Right lobe of liver (tissue), 6 donors: ENCODE measurements around the gene GRAMD2B. TPM values are rescaled to one million over a fixed set of nuclear protein-coding genes. Genes with fewer than 3 reads are reported as not detected.

Experiments
- ATAC-seq, 4 donors: fragments of 200-7000 bp; cut with Tn5 transposase; one replicate each; pipeline ENCODE4 v1.9.1; 2020; ENCODE audit warnings: mild to moderate bottlenecking in 4 of 4, moderate library complexity in 4 of 4
- DNase-seq, 3 donors: peaks; one replicate each; pipeline ENCODE4 v3.0.0-alpha.2; 2020
- H3K27ac ChIP-seq, 3 donors: fragments of 200-600 bp; one replicate each; pipeline ENCODE4 v1.8.0; 2022
- H3K27me3 ChIP-seq, 2 donors: fragments of 200-600 bp; one replicate each; pipeline ENCODE4 v1.8.0; 2022
- H3K36me3 ChIP-seq, 4 donors: fragments of 200-600 bp; sonication (generic) in 1 of 4; one replicate each; pipeline versions ENCODE4 v1.5.1 to v1.8.0; 2017 to 2022; ENCODE audit warnings: control low read depth in 1 of 4
- H3K4me1 ChIP-seq, 4 donors: fragments of 200-600 bp; sonication (generic) in 1 of 4; one replicate each; pipeline versions ENCODE4 v1.5.1 to v1.8.0; 2017 to 2022; ENCODE audit warnings: control low read depth in 1 of 4
- H3K4me3 ChIP-seq, 3 donors: fragments of 200-600 bp; one replicate each; pipeline ENCODE4 v1.8.0; 2022
- H3K9me3 ChIP-seq, 4 donors: fragments of 200-600 bp; sonication (generic) in 1 of 4; one replicate each; pipeline versions ENCODE4 v1.5.1 to v1.8.0; 2017 to 2022; ENCODE audit warnings: control low read depth in 1 of 4
- POLR2A ChIP-seq: fragments of 450-650 bp; IDR thresholded peaks from one replicate; pipeline ENCODE4 v1.6.1; 2017; ENCODE audit warnings: antibody characterized with exemption, mild to moderate bottlenecking
- WGBS: methylation state at CpG from one replicate; pipeline ENCODE4 v1.1.6; 2018; ENCODE audit warnings: low coverage, low lambda C conversion rate; ENCODE audit not compliant: insufficient coverage; ENCODE audit errors: missing lambda C conversion rate; 5-methylcytosine and 5-hydroxymethylcytosine counted together
- intact Hi-C, 2 donors: fragments of 100-400 bp; cut with DNase I; formaldehyde crosslinking; loops; one replicate each; pipeline versions ENCODE4 v1.11.2 to v1.14.1; 2022
- total RNA-seq, 6 experiments: library from RNA; depleted of rRNA in 2 of 6; stranded (reverse); fragments of >200 nt in 2 of 6; fragmentation: NEBNext Ultra II Directional in 3 of 6; extraction: Animal tissue kit (Norgen Biotek cat#: 25700) in 3 of 6; gene quantifications; one replicate each; pipeline versions ENCODE4 v1.1.0 to v1.2.4, GENCODE V29; 2016 to 2023
- TF ChIP-seq, protein P1 (sequence below), 4 donors: fragments of 200-600 bp in 3 of 4; fragments of 450-650 bp in 1 of 4; IDR thresholded peaks; one replicate each; pipeline versions ENCODE4 v1.5.1 to v1.8.0; 2016 to 2022; ENCODE audit warnings: antibody characterized with exemption in 4 of 4, mild to moderate bottlenecking in 2 of 4
- donor health status: DM: no; HTN: yes; CAD: no.
- donor health status: DM: no; HTN: no; CAD: no.
- donor health status: DM: no; HTN: no; CAD: no.
- donor health status: DM: no; HTN: yes; CAD: no.
- donor health status: DM: no; HTN: yes; CAD: no.

Gene GRAMD2B
- total RNA-seq, 6 experiments from 2014 or later: 9.9 to 26.4 (median 18.3) TPM

DNA sequence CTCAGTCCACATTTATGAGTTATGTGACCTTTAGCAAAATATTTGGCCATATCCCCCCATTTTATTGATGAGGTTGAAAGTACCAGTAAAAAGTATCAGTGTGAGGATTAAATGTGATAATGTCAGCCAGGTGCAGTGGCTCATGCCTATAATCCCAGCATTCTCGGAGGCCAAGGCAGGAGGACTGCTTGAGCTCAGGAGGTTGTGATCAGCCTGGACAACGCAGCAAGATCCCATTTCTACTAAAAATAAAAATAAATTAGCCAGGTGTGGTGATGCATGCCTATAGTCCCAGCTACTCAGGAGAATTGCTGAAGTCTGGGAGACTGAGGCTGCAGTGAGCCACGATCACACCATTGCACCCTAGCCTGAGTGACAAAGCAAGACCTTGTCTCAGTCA, 71.2 kb downstream of the GRAMD2B start:
- no peak overlapping the region for H3K4me3 ChIP-seq
- WGBS: 100% methylated on average over 2 of the region's 3 CpGs
- H3K27ac ChIP-seq: no peak overlapping the region
- no peaks in the 10 kb centered on the region for H3K9me3 ChIP-seq
- intact Hi-C loops: no loop called here
- no peaks in the 10 kb centered on the region for H3K27me3 ChIP-seq
- no peaks in the 10 kb centered on the region for H3K4me1 ChIP-seq
- DNase-seq (no peak), ATAC-seq (no peak)
- H3K36me3 ChIP-seq: peaks cover 0 to 27% (median 11%) of the 10 kb centered on the region in 4 donors
- TF ChIP-seq POLR2A: no peak
- TF ChIP-seq, protein P1, sequence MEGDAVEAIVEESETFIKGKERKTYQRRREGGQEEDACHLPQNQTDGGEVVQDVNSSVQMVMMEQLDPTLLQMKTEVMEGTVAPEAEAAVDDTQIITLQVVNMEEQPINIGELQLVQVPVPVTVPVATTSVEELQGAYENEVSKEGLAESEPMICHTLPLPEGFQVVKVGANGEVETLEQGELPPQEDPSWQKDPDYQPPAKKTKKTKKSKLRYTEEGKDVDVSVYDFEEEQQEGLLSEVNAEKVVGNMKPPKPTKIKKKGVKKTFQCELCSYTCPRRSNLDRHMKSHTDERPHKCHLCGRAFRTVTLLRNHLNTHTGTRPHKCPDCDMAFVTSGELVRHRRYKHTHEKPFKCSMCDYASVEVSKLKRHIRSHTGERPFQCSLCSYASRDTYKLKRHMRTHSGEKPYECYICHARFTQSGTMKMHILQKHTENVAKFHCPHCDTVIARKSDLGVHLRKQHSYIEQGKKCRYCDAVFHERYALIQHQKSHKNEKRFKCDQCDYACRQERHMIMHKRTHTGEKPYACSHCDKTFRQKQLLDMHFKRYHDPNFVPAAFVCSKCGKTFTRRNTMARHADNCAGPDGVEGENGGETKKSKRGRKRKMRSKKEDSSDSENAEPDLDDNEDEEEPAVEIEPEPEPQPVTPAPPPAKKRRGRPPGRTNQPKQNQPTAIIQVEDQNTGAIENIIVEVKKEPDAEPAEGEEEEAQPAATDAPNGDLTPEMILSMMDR (IDR thresholded peaks at IDR 0.05): no peak

DNA sequence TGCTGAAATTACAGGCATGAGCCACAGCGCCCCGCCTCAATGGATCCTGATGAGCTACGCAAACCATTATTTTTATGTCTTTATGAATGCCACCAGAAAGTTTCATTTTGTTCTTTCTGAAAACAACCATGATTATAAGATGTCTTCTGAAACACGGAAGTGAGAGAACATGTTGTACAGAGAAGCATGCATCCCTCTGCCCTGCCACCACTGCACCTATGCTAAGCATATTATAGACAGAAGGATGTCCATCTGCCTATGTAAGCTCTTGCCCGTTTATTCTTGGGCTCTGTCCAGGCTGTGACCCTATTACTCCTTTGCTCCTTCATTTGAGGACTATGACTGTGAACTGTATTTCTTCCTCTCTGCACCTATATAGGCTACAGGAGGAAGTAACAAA, 74.3 kb downstream of the GRAMD2B start:
- WGBS: 88% methylated on average over 5 of the region's 5 CpGs
- TF ChIP-seq, protein P1 (IDR thresholded peaks at IDR 0.05): no peak
- TF ChIP-seq POLR2A: no peak
- intact Hi-C loops: no loop called here

DNA sequence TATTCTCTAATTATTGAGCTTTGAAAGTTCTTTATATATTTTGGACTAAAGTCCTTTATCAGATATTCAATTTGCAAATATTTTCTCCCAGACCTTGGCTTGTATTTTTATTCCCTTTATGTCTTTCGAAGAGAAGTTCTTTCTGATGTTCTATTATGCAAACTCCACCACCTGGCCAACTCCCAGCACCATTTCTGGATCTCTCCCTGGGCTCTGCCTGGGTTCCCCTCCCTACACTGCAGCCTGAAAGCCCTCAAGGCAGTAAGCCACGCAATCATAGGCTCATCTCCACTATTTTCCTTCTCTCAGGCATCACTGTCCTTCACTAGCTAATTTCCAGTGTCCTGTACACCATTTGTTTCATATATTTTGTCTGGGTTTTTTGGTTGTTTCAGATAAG, 76.1 kb downstream of the GRAMD2B start:
- intact Hi-C loops: no loop called here
- Histone ChIP-seq H3K9me3 (no peaks in the 10 kb centered on the region), H3K4me1 (peaks cover 0 to 11% (median 3%) of the 10 kb centered on the region in 4 donors), H3K27me3 (no peaks in the 10 kb centered on the region), H3K27ac (no peak overlapping the region), H3K36me3 (no peaks in the 10 kb centered on the region), H3K4me3 (no peak overlapping the region)
- DNase-seq (no peak), ATAC-seq (no peak)
- 58% methylated on average over 2 of the region's 2 CpGs for WGBS
- TF ChIP-seq POLR2A: no peak
- TF ChIP-seq, protein P1 (IDR thresholded peaks at IDR 0.05): no peak

More for the DNA sequence above, 74.3 kb downstream of the GRAMD2B start:
- Histone ChIP-seq H3K4me3 (no peak overlapping the region), H3K27ac (no peak overlapping the region), H3K9me3 (no peaks in the 10 kb centered on the region), H3K27me3 (no peaks in the 10 kb centered on the region), H3K4me1 (no peaks in the 10 kb centered on the region), H3K36me3 (peaks cover 0 to 11% (median 5%) of the 10 kb centered on the region in 4 donors)
- no peak for DNase-seq
- peak in 1 of 4 donors; percentile 38 for ATAC-seq

DNA sequence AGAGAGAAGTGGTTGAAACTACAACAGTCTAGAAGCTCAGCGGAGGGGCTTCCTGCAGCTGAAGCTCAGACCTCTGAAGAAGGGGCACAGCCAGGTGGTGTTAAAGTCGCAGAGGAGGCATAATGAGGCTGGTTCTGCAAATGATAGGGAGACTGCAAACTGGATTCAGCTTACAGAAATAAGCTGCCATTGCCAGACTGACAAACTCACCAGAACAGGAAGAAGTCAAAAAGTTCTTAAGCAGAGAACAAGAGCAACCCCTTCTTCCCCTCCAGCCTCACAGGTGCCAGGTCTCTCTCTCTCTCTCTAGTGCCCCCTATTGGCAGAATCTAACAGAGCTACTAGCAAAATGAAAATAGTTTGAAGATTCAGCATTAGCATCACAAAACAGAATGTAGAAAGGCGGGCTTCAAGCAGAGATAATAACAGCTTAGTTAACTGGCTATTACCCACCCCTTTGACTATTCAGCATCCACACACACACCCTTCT, 76.7 kb downstream of the GRAMD2B start:
- TF ChIP-seq, protein P1 (IDR thresholded peaks at IDR 0.05): peak; percentile 55 to 60 (median 57)
- no peak for TF ChIP-seq POLR2A
- Histone ChIP-seq H3K36me3 (no peaks in the 10 kb centered on the region), H3K4me3 (no peak overlapping the region), H3K4me1 (peaks cover 0 to 11% (median 3%) of the 10 kb centered on the region in 4 donors), H3K9me3 (no peaks in the 10 kb centered on the region), H3K27me3 (no peaks in the 10 kb centered on the region), H3K27ac (no peak overlapping the region)
- ATAC-seq: peak; percentile 45 to 63 (median 56)
- 91% methylated on average over 3 of the region's 3 CpGs for WGBS
- intact Hi-C loops: no loop called here
- DNase-seq: no peak
